Testis (tissue), 5 donors: ENCODE data around the gene TECPR2. TPM values are rescaled to one million over a fixed set of nuclear protein-coding genes. Genes with fewer than 3 reads are reported as not detected.
A peak's percentile ranks its signal among the peaks of the same experiment; 100 is the strongest.

ENCODE experiments used
- DNase-seq: peaks from one replicate; pipeline ENCODE4 v3.0.0-alpha.2; 2019
- H3K27ac ChIP-seq, 2 donors: fragments of 200-600 bp; sonication (generic); one replicate each; pipeline ENCODE4 v1.5.1; 2019
- H3K27me3 ChIP-seq: fragments of 200-600 bp; sonication (generic); one replicate; pipeline ENCODE4 v1.5.1; 2019
- H3K36me3 ChIP-seq: fragments of 200-600 bp; sonication (generic); one replicate; pipeline ENCODE4 v1.5.1; 2017; ENCODE audit warnings: low read depth; ENCODE audit errors: missing control alignments
- H3K4me1 ChIP-seq: fragments of 200-600 bp; sonication (generic); one replicate; pipeline ENCODE4 v1.5.1; 2019
- H3K4me3 ChIP-seq, 2 donors: fragments of 200-600 bp; sonication (generic); one replicate each; pipeline ENCODE4 v1.5.1; 2017 to 2019
- H3K9me3 ChIP-seq: fragments of 200-600 bp; sonication (generic); one replicate; pipeline ENCODE4 v1.5.1; 2017
- CTCF ChIP-seq, 3 experiments: fragments of 450-650 bp in 2 of 3; fragments of 200-600 bp in 1 of 3; sonication (generic) in 1 of 3; IDR thresholded peaks; one replicate each; pipeline ENCODE4 v1.5.1; 2016 to 2019; ENCODE audit warnings: antibody characterized with exemption in 3 of 3, mild to moderate bottlenecking in 2 of 3, moderate library complexity in 1 of 3
- POLR2A ChIP-seq: fragments of 450-650 bp; IDR thresholded peaks from one replicate; pipeline ENCODE4 v1.6.1; 2017; ENCODE audit warnings: antibody characterized with exemption, mild to moderate bottlenecking, moderate library complexity
- WGBS, 2 donors: methylation state at CpG; one replicate each; pipeline ENCODE4 v1.1.5; 2018; 5-methylcytosine and 5-hydroxymethylcytosine counted together
- intact Hi-C: fragments of 100-400 bp; cut with DNase I; formaldehyde crosslinking; loops from one replicate; pipeline ENCODE4 v1.15.1; 2023; ENCODE audit warnings: low total_unique reads
- long read RNA-seq, 2 donors: transcript quantifications; one replicate each; lab custom pipeline, GENCODE V29; 2026
- polyA plus RNA-seq: library from polyadenylated mRNA; stranded (reverse); fragments of 350-450 nt; fragmentation: Illumina TruSeq; extraction: RNeasy Lipid Tissue Mini Kit (QIAGEN cat#74804); gene quantifications from one replicate; pipeline ENCODE4 v1.2.3, GENCODE V29; 2014; ENCODE audit warnings: low read depth, low replicate concordance; ENCODE audit not compliant: insufficient read depth
- total RNA-seq, 2 donors: library from RNA; depleted of rRNA; stranded (reverse); fragments of >200 nt; gene quantifications; one replicate each; pipeline ENCODE4 v1.2.3, GENCODE V29; 2016

TECPR2 gene
- total RNA-seq (10 to 100 TPM; 43.4 to 65.9 TPM), polyA plus RNA-seq (43.6 TPM)
- long read RNA-seq, donor 1, partial matches to known transcripts, result 102 of 102 reads
- long read RNA-seq, donor 1, other reads (novel, unspliced or antisense), result 0 of 102 reads
- long read RNA-seq, donor 2, partial matches to known transcripts, result 0 of 2 reads
- long read RNA-seq, donor 2, other reads (novel, unspliced or antisense), result 0 of 2 reads

GRCh38 chr14:102362545-102363181, at the start of gene TECPR2, which contains the start of gene CINP:
TSS of gene TECPR2 (plus strand) at chr14:102362941. CDS start at chr14:102376722, 13,781 bp downstream.
TSS of gene CINP (minus strand) at chr14:102362890. CDS start at chr14:102362851, 39 bp downstream.
- peak; percentile 99 for DNase-seq
- TF ChIP-seq CTCF (IDR thresholded peaks at IDR 0.05), result no peak
- TF ChIP-seq POLR2A, result peak; percentile 38
- peak within 1 kb of the TSS; percentile 88 to 92 for H3K27ac ChIP-seq
- 0 to 1% methylated on average over 31 to 37 of the region's 58 CpGs for WGBS, 2 donors
- H3K4me3 ChIP-seq, result peak within 1 kb of the TSS; percentile 97 to 98
- peaks cover 17% of the 10 kb centered on the region for H3K4me1 ChIP-seq
- no peaks in the 10 kb centered on the region for H3K27me3 ChIP-seq
- intact Hi-C loops, result no loop called here
- no peaks in the 10 kb centered on the region for H3K9me3 ChIP-seq
- no peaks in the 10 kb centered on the region for H3K36me3 ChIP-seq

- Histone ChIP-seq H3K27me3 (no peaks in the 10 kb centered on the region), H3K27ac (peak overlapping the region; percentile 49 to 66), H3K36me3 (no peaks in the 10 kb centered on the region), H3K9me3 (no peaks in the 10 kb centered on the region), H3K4me1 (peaks cover 21% of the 10 kb centered on the region), H3K4me3 (peak overlapping the region; percentile 49 to 61)
- WGBS, 2 donors, result 6 to 7% methylated on average over 49 to 52 of the region's 52 CpGs
- DNase-seq, result peak; percentile 95
- TF ChIP-seq CTCF (IDR thresholded peaks at IDR 0.05) (peak; percentile 89 to 95 (median 90)), POLR2A (no peak)
- intact Hi-C loops, result loop anchor here (5.0 kb wide), 1 partner anchor 77 kb away; no protein-coding TSS in a partner anchor
Measured at GRCh38 chr14:102314242-102315011, 48.3 kb upstream of the TECPR2 start.

GRCh38 chr14:102315121-102315520, 47.6 kb upstream of the TECPR2 start:
- intact Hi-C loops, result no loop called here
- WGBS, 2 donors, result 71 to 72% methylated on average over 6 of the region's 6 CpGs
- no peak for DNase-seq
- Histone ChIP-seq H3K36me3 (no peaks in the 10 kb centered on the region), H3K4me1 (peaks cover 22% of the 10 kb centered on the region), H3K4me3 (no peak overlapping the region), H3K9me3 (no peaks in the 10 kb centered on the region), H3K27me3 (no peaks in the 10 kb centered on the region), H3K27ac (no peak overlapping the region)
- TF ChIP-seq POLR2A (no peak), CTCF (IDR thresholded peaks at IDR 0.05) (no peak)

- 0 to 2% methylated on average over 10 of the region's 10 CpGs for WGBS, 2 donors
- Histone ChIP-seq H3K4me1 (peaks cover 34% of the 10 kb centered on the region), H3K27me3 (no peaks in the 10 kb centered on the region), H3K4me3 (peak overlapping the region; percentile 57 to 61), H3K36me3 (no peaks in the 10 kb centered on the region), H3K9me3 (no peaks in the 10 kb centered on the region), H3K27ac (peak overlapping the region; percentile 73 to 98)
- intact Hi-C loops, result no loop called here
- DNase-seq, result peak; percentile 67
- TF ChIP-seq CTCF (IDR thresholded peaks at IDR 0.05) (peak in 1 of 3 experiments; percentile 13), POLR2A (no peak)
Measured at GRCh38 chr14:102316338-102316742, 46.4 kb upstream of the TECPR2 start.
